AG04450 (cell line): ENCODE results near the gene GTF2A1. TPM values are rescaled to one million over a fixed set of nuclear protein-coding genes. Genes with fewer than 3 reads are reported as not detected.
A peak's percentile ranks its signal among the peaks of the same experiment; 100 is the strongest.

ENCODE experiments used
- CTCF ChIA-PET: fragments of 300-600, 350-600 bp; formaldehyde crosslinking; extraction: SDS; loops from one replicate; lab custom pipeline; 2022; ENCODE audit warnings: antibody characterized with exemption, inconsistent platforms; lab: Charles Lee
- POLR2A ChIA-PET: fragments of 350-600 bp; formaldehyde crosslinking; extraction: SDS; loops from one replicate; lab custom pipeline; 2021; ENCODE audit warnings: antibody characterized with exemption, inconsistent platforms; lab: Yijun Ruan, JAX
- DNase-seq: peaks from one replicate; pipeline ENCODE4 v3.0.0-alpha.2; 2011; ENCODE audit warnings: low read depth, low spot score
- H3K27ac ChIP-seq: one replicate; pipeline ENCODE4 v1.5.1; 2012; ENCODE audit warnings: low read depth, low read length, control low read depth
- H3K27me3 ChIP-seq: one replicate; pipeline ENCODE4 v1.6.0; 2012; ENCODE audit warnings: low read length; ENCODE audit not compliant: control insufficient read depth, insufficient read depth
- H3K4me3 ChIP-seq: 2 replicates; pipeline ENCODE4 v1.5.1; 2011; ENCODE audit warnings: mild to moderate bottlenecking, low read depth, low read length, control low read depth
- H3K9me3 ChIP-seq: 2 replicates; pipeline ENCODE4 v1.5.1; 2012; ENCODE audit warnings: low read length; ENCODE audit not compliant: control insufficient read depth, insufficient read depth
- polyA plus RNA-seq: library from polyadenylated mRNA; depleted of rRNA; stranded (reverse); fragments of >200 nt; gene quantifications from 2 replicates; pipeline ENCODE4 v1.2.3, GENCODE V29; 2011
- TF ChIP-seq, protein P1 (sequence below): IDR thresholded peaks from 2 replicates; pipeline ENCODE4 v1.5.1; 2011; ENCODE audit warnings: low read depth, low read length, control low read depth, inconsistent platforms

GTF2A1 gene
- polyA plus RNA-seq, 1 experiment = 22.9 TPM

DNA sequence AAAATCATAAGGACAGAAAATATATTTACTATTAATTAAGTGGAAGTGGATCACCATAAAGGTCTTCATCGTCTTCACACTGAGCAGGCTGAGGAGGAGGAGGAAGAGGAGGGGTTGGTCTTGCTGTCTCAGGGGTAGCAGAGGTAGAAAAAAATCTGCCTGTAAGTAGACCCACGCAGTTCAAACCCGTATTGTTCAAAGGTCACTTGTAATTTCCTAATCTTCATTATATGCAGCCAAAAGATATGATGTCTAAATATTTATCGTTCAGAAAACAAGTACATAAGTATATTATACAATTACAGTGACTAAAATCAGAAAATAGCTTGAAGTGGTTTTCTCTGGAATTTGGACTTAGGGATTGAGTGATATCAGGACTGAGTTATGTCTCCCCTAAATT lies 72.1 kb downstream of the GTF2A1 start:
- CTCF ChIA-PET = interaction anchor here (1.3 to 3.0 kb wide), 2 partner anchors 14 to 23 kb away, joined by 3 to 10 read pairs; no protein-coding TSS in a partner anchor
- no peak overlapping the region for H3K27ac ChIP-seq
- POLR2A ChIA-PET = no interaction called here

GRCh38 chr14:81147140-81147897 lies 73.4 kb downstream of the GTF2A1 start:
- H3K4me3 ChIP-seq = no peak overlapping the region
- no peaks in the 10 kb centered on the region for H3K27me3 ChIP-seq
- no peak for DNase-seq
- ChIA-PET CTCF (interaction anchor here (0.8 to 3.0 kb wide), 3 partner anchors 17 to 24 kb away, joined by 3 to 10 read pairs (median 9); no protein-coding TSS in a partner anchor), POLR2A (interaction anchor here (0.6 kb wide), 1 partner anchor 1388 kb away, joined by 4 read pairs; no protein-coding TSS in a partner anchor)
- peaks cover 4% of the 10 kb centered on the region; the same call in 1 of the 2 replicates for H3K9me3 ChIP-seq
- TF ChIP-seq, protein P1, sequence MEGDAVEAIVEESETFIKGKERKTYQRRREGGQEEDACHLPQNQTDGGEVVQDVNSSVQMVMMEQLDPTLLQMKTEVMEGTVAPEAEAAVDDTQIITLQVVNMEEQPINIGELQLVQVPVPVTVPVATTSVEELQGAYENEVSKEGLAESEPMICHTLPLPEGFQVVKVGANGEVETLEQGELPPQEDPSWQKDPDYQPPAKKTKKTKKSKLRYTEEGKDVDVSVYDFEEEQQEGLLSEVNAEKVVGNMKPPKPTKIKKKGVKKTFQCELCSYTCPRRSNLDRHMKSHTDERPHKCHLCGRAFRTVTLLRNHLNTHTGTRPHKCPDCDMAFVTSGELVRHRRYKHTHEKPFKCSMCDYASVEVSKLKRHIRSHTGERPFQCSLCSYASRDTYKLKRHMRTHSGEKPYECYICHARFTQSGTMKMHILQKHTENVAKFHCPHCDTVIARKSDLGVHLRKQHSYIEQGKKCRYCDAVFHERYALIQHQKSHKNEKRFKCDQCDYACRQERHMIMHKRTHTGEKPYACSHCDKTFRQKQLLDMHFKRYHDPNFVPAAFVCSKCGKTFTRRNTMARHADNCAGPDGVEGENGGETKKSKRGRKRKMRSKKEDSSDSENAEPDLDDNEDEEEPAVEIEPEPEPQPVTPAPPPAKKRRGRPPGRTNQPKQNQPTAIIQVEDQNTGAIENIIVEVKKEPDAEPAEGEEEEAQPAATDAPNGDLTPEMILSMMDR = no peak
- H3K27ac ChIP-seq = no peak overlapping the region

More for the DNA sequence above, 72.1 kb downstream of the GTF2A1 start:
- no peaks in the 10 kb centered on the region for H3K27me3 ChIP-seq
- TF ChIP-seq, protein P1 = no peak
- no peak overlapping the region for H3K4me3 ChIP-seq
- H3K9me3 ChIP-seq = peaks cover under 1% of the 10 kb centered on the region; the same call in 1 of the 2 replicates
- DNase-seq = no peak

DNA sequence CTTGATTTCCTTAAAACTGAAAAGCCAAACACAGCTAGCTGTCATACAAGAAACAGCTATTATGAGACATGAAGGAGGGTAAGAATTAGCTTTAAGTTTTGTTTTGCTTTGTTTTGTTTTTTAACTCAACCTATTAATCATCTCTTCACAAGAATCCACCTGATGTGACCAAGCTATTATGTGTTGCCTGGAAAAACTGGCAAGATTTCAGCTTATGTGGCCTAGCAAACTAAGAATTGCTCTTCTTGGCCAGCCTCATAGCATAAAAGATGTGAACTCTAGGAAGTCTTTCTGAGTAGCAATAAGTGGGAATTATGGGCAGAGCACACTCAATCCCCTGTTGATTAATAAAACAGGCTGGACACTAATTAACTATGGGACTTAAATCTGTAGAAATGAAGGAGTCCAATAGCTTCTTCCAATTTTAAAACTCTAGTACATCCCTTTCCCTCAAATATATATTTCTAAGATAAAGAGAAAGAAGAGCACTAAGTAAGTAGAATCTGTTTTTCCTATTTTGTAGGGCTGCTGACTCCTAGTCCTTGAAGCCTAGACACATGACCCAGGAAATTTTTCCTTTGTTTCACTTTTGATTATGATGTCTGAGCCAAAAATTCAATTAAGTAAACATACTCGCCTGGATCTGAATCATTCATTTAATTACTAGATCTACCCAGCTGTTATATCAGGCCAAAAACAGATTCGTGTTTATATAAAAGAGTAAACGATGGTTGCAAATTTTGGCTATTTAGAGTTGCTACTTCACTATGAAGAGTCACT lies 75.7 kb downstream of the GTF2A1 start:
- ChIA-PET CTCF (interaction anchor here (1.1 to 2.1 kb wide), 7 partner anchors 12 to 158 kb away, joined by 3 to 13 read pairs (median 4); no protein-coding TSS in a partner anchor), POLR2A (no interaction called here)
- Histone ChIP-seq H3K27me3 (no peaks in the 10 kb centered on the region), H3K4me3 (peak overlapping the region; percentile 17; the same call in 1 of the 2 replicates), H3K9me3 (peaks cover 4% of the 10 kb centered on the region; the same call in 1 of the 2 replicates), H3K27ac (no peak overlapping the region)
- TF ChIP-seq, protein P1 = no peak
- DNase-seq = no peak

DNA sequence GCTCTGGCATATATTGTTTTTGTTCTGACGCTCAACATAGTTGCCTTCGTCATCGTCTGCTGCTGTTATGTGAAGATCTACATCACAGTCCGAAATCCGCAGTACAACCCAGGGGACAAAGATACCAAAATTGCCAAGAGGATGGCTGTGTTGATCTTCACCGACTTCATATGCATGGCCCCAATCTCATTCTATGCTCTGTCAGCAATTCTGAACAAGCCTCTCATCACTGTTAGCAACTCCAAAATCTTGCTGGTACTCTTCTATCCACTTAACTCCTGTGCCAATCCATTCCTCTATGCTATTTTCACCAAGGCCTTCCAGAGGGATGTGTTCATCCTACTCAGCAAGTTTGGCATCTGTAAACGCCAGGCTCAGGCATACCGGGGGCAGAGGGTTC lies 77.0 kb downstream of the GTF2A1 start:
- DNase-seq = no peak
- H3K27ac ChIP-seq = peak overlapping the region; percentile 39
- H3K9me3 ChIP-seq = peaks cover 4% of the 10 kb centered on the region; the same call in 1 of the 2 replicates
- ChIA-PET POLR2A (no interaction called here), CTCF (interaction anchor here (1.1 to 1.7 kb wide), 2 partner anchors 147 to 156 kb away, joined by 3 to 4 read pairs; no protein-coding TSS in a partner anchor)
- H3K27me3 ChIP-seq = no peaks in the 10 kb centered on the region
- H3K4me3 ChIP-seq = no peak overlapping the region
- TF ChIP-seq, protein P1 = no peak
